Measurements from ENCODE around the gene TEF. TPM values are rescaled to one million over a fixed set of nuclear protein-coding genes. Genes with fewer than 3 reads are reported as not detected.

TEF gene
- polyA plus RNA-seq, 1 donor (not counting 4 experiments of a cell fraction or from before 2014, with no cell fraction given) = 12.4 TPM

GRCh38 chr22:41382098-41382578 is 396 bp downstream of the TEF start:
- Histone ChIP-seq H3K9ac (ENCODE audit: control insufficient read depth, extremely low read depth, insufficient read depth, low read length) (peak overlapping the region; percentile 80), H2AFZ (ENCODE audit: control insufficient read depth, low read length) (peak overlapping the region; percentile 19), H4K20me1 (ENCODE audit: control insufficient read depth, extremely low read depth, insufficient read depth, low read length) (no peaks in the 10 kb centered on the region), H3K4me1 (ENCODE audit: control insufficient read depth, extremely low read depth, insufficient read depth, low read length) (peaks cover 18% of the 10 kb centered on the region), H3K4me3 (ENCODE audit: control insufficient read depth in 2 of 3, extremely low read depth in 1 of 3, insufficient read depth in 2 of 3, low read depth in 1 of 3, low read length in 3 of 3) (peak overlapping the region; percentile 72 to 88 (median 73)), H3K36me3 (ENCODE audit: control insufficient read depth in 2 of 2, extremely low read depth in 1 of 2, insufficient read depth in 2 of 2, low read length in 2 of 2) (peaks cover under 1 to 1% of the 10 kb centered on the region in 2 experiments), H3K9me3 (ENCODE audit: control insufficient read depth, low read depth, low read length) (no peaks in the 10 kb centered on the region), H3K27ac (ENCODE audit: control insufficient read depth, insufficient read depth, low read length) (peak overlapping the region; percentile 83), H3K79me2 (ENCODE audit: control insufficient read depth, insufficient read depth, low read length) (no peaks in the 10 kb centered on the region), H3K9me1 (ENCODE audit: control insufficient read depth, extremely low read depth, insufficient read depth, low read length) (no peaks in the 10 kb centered on the region), H3K4me2 (ENCODE audit: control insufficient read depth, extremely low read depth, insufficient read depth, low read depth, low read length) (peak overlapping the region; percentile 87), H3K27me3 (ENCODE audit: control insufficient read depth, extremely low read depth, insufficient read depth, low read length) (no peaks in the 10 kb centered on the region)
- TF ChIP-seq CTCF (optimal IDR thresholded peaks at IDR 0.05 in 1 of 3, IDR thresholded peaks at IDR 0.05 in 1 of 3, conservative IDR thresholded peaks at IDR 0.05 in 1 of 3; ENCODE audit: extremely low read depth in 1 of 3, insufficient read depth in 2 of 3, low read length in 3 of 3) (no peak), EZH2 (IDR thresholded peaks at IDR 0.05; ENCODE audit: low read length) (no peak)
- no peak for FAIRE-seq
- dilution Hi-C loops (cut with MboI; ENCODE audit: extremely low pct_ligation_motif_present, low sequenced_read_pairs) = no loop called here
- no peak for DNase-seq (ENCODE audit: low read depth, low spot score)

- Histone ChIP-seq H3K4me2 (ENCODE audit: control insufficient read depth, extremely low read depth, insufficient read depth, low read depth, low read length) (peak overlapping the region; percentile 87), H2AFZ (ENCODE audit: control insufficient read depth, low read length) (peak overlapping the region; percentile 7), H3K4me3 (ENCODE audit: control insufficient read depth in 2 of 3, extremely low read depth in 1 of 3, insufficient read depth in 2 of 3, low read depth in 1 of 3, low read length in 3 of 3) (peak overlapping the region; percentile 72 to 88 (median 73)), H4K20me1 (ENCODE audit: control insufficient read depth, extremely low read depth, insufficient read depth, low read length) (no peaks in the 10 kb centered on the region), H3K9me1 (ENCODE audit: control insufficient read depth, extremely low read depth, insufficient read depth, low read length) (no peaks in the 10 kb centered on the region), H3K27ac (ENCODE audit: control insufficient read depth, insufficient read depth, low read length) (peak overlapping the region; percentile 39), H3K36me3 (ENCODE audit: control insufficient read depth in 2 of 2, extremely low read depth in 1 of 2, insufficient read depth in 2 of 2, low read length in 2 of 2) (peaks cover 5 to 6% of the 10 kb centered on the region in 2 experiments), H3K9ac (ENCODE audit: control insufficient read depth, extremely low read depth, insufficient read depth, low read length) (peak overlapping the region; percentile 80), H3K4me1 (ENCODE audit: control insufficient read depth, extremely low read depth, insufficient read depth, low read length) (peaks cover 14% of the 10 kb centered on the region), H3K9me3 (ENCODE audit: control insufficient read depth, low read depth, low read length) (no peaks in the 10 kb centered on the region), H3K79me2 (ENCODE audit: control insufficient read depth, insufficient read depth, low read length) (no peaks in the 10 kb centered on the region), H3K27me3 (ENCODE audit: control insufficient read depth, extremely low read depth, insufficient read depth, low read length) (no peaks in the 10 kb centered on the region)
- dilution Hi-C loops (cut with MboI; ENCODE audit: extremely low pct_ligation_motif_present, low sequenced_read_pairs) = no loop called here
- no peak for TF ChIP-seq CTCF (optimal IDR thresholded peaks at IDR 0.05 in 1 of 3, IDR thresholded peaks at IDR 0.05 in 1 of 3, conservative IDR thresholded peaks at IDR 0.05 in 1 of 3; ENCODE audit: extremely low read depth in 1 of 3, insufficient read depth in 2 of 3, low read length in 3 of 3)
- TF ChIP-seq EZH2 (IDR thresholded peaks at IDR 0.05; ENCODE audit: low read length) = no peak
- DNase-seq (ENCODE audit: low read depth, low spot score) (no peak), FAIRE-seq (no peak)
Measured at GRCh38 chr22:41382610-41383009, 868 bp downstream of the TEF start.
